ENCODE results near the gene C12orf75. TPM values are rescaled to one million over a fixed set of nuclear protein-coding genes. Genes with fewer than 3 reads are reported as not detected.
A peak's percentile ranks its signal among the peaks of the same experiment; 100 is the strongest.

C12orf75 gene
- total RNA-seq: 10 to 100 TPM in 3 of 4 donors, 1 to 10 TPM in 1; 8.5 to 56.3 (median 13.7) TPM

DNA sequence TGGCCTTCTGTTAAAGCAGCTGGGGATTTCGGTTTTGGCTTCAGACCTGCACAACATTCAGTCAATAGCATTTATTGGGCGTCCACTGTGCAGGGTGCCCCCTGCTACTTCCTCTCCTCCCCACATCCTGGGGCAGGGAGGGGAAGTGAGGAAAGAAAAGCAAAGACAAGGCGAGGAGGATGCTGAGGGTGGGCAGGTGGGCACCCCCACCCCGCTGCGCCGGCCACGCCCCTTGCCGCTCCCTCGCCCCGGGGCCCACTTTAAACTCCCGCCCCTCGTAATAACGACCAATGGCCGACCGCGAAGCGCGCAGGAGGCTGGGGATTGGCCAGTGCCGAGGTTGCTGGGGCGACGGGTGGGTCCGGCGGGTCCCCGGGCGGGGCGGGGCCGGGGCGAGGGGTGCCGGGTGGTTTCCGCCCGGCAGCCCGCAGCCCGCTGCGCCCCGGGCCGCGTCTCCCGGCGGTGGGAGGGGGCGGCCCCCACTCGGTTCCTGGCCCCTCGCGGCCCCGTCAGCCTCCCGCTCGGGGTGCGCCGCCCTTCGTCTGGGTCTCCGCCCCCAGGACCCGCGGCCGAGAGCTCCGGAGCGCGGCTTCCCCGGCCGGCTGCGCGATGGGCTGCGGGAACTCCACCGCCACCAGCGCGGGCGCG, at the start of gene C12orf75:
Gene C12orf75 (plus strand): TSS at position 409 of the 648 bp plus-strand sequence. CDS start 201 bp downstream, at position 610.
- Histone ChIP-seq H3K9me3 (no peaks in the 10 kb centered on the region), H3K36me3 (no peaks in the 10 kb centered on the region), H3K27ac (peak within 1 kb of the TSS; percentile 46 to 74 (median 52)), H3K4me1 (peaks cover 12 to 36% (median 18%) of the 10 kb centered on the region in 3 donors), H3K27me3 (no peaks in the 10 kb centered on the region), H3K4me3 (peak within 1 kb of the TSS; percentile 61 to 83 (median 82))
- TF ChIP-seq, protein P1, sequence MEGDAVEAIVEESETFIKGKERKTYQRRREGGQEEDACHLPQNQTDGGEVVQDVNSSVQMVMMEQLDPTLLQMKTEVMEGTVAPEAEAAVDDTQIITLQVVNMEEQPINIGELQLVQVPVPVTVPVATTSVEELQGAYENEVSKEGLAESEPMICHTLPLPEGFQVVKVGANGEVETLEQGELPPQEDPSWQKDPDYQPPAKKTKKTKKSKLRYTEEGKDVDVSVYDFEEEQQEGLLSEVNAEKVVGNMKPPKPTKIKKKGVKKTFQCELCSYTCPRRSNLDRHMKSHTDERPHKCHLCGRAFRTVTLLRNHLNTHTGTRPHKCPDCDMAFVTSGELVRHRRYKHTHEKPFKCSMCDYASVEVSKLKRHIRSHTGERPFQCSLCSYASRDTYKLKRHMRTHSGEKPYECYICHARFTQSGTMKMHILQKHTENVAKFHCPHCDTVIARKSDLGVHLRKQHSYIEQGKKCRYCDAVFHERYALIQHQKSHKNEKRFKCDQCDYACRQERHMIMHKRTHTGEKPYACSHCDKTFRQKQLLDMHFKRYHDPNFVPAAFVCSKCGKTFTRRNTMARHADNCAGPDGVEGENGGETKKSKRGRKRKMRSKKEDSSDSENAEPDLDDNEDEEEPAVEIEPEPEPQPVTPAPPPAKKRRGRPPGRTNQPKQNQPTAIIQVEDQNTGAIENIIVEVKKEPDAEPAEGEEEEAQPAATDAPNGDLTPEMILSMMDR (IDR thresholded peaks at IDR 0.05): no peak
- no peak for TF ChIP-seq POLR2A (IDR thresholded peaks at IDR 0.05)
- intact Hi-C loops (cut with DNase I): no loop called here
- peak; percentile 15 for DNase-seq
- 0% methylated on average over 12 to 13 of the region's 66 CpGs for WGBS, 2 donors

GRCh38 chr12:105280966-105281693, 49.4 kb upstream of the C12orf75 start:
- H3K4me1 ChIP-seq: peaks cover 0 to 9% (median 0%) of the 10 kb centered on the region in 3 donors
- no peak overlapping the region for H3K27ac ChIP-seq
- H3K36me3 ChIP-seq: no peaks in the 10 kb centered on the region
- intact Hi-C loops (cut with DNase I): no loop called here
- 65% methylated on average over 6 of the region's 6 CpGs for WGBS, 2 donors
- H3K4me3 ChIP-seq: no peak overlapping the region
- DNase-seq: no peak
- no peaks in the 10 kb centered on the region for H3K9me3 ChIP-seq
- TF ChIP-seq POLR2A (IDR thresholded peaks at IDR 0.05): no peak
- TF ChIP-seq, protein P1 (IDR thresholded peaks at IDR 0.05): no peak
- H3K27me3 ChIP-seq: no peaks in the 10 kb centered on the region

- Histone ChIP-seq H3K4me3 (no peak overlapping the region), H3K9me3 (no peaks in the 10 kb centered on the region), H3K27ac (no peak overlapping the region), H3K27me3 (no peaks in the 10 kb centered on the region), H3K36me3 (no peaks in the 10 kb centered on the region), H3K4me1 (peaks cover 0 to 3% (median 0%) of the 10 kb centered on the region in 3 donors)
- no peak for DNase-seq
- 70 to 100% methylated on average over 1 of the region's 1 CpG for WGBS, 2 donors
- TF ChIP-seq POLR2A (IDR thresholded peaks at IDR 0.05): no peak
- TF ChIP-seq, protein P1 (IDR thresholded peaks at IDR 0.05): no peak
- intact Hi-C loops (cut with DNase I): no loop called here
These were observed 48.8 kb upstream of the C12orf75 start for GRCh38 chr12:105281694-105282049.

- H3K4me3 ChIP-seq: no peak overlapping the region
- no peak for DNase-seq
- no peaks in the 10 kb centered on the region for H3K9me3 ChIP-seq
- TF ChIP-seq POLR2A (IDR thresholded peaks at IDR 0.05): no peak
- TF ChIP-seq, protein P1 (IDR thresholded peaks at IDR 0.05): no peak
- peaks cover 0 to 7% (median 0%) of the 10 kb centered on the region in 4 donors for H3K27me3 ChIP-seq
- no peaks in the 10 kb centered on the region for H3K36me3 ChIP-seq
- no peaks in the 10 kb centered on the region for H3K4me1 ChIP-seq
- WGBS, 2 donors: 85 to 88% methylated on average over 1 of the region's 1 CpG
- intact Hi-C loops (cut with DNase I): no loop called here
- no peak overlapping the region for H3K27ac ChIP-seq
These were observed 45.1 kb upstream of the C12orf75 start for GRCh38 chr12:105285378-105285777.

DNA sequence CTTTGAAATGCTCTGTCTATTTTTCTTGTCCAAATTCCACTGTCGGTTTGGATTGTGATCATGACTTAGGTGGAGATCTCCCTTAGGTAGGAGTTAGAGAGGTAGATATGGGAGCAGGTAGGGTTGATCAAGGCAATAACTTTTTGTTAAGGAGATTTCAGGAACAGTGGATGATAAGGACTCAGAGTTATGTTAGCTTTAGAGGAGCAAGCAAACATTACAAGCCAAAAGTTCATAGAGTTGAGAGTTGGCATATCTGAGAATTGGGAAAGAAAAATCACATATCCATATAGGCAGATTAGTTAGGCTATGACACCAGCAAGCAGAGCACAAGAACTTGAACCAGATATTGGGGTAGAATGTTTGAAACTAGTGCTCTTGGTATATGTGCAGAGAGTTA, 43.1 kb upstream of the C12orf75 start:
- TF ChIP-seq POLR2A (IDR thresholded peaks at IDR 0.05): no peak
- TF ChIP-seq, protein P1 (IDR thresholded peaks at IDR 0.05): no peak
- no peaks in the 10 kb centered on the region for H3K36me3 ChIP-seq
- intact Hi-C loops (cut with DNase I): no loop called here
- H3K9me3 ChIP-seq: no peaks in the 10 kb centered on the region
- H3K4me1 ChIP-seq: no peaks in the 10 kb centered on the region
- no peak overlapping the region for H3K4me3 ChIP-seq
- no peak for DNase-seq
- WGBS, 2 donors: 69 to 73% methylated on average over 1 of the region's 1 CpG
- peaks cover 0 to 7% (median 0%) of the 10 kb centered on the region in 4 donors for H3K27me3 ChIP-seq
- no peak overlapping the region for H3K27ac ChIP-seq
